ENCODE measurements around the gene ALPP.
"Not testable (repeated sequence)": the region's sequence is repeated elsewhere in the genome, so short reads cannot be mapped to it uniquely, and the experiment has no call there.

The ALPP gene

GRCh38 chr2:232378735-232379151 is at the start of gene ALPP:
Gene ALPP, plus strand, starts transcription at chr2:232378751. Its CDS starts 52 bp downstream, at chr2:232378803.
- H3K9me3 ChIP-seq (ENCODE audit: control insufficient read depth, insufficient read depth, low read length); H3K9ac ChIP-seq (ENCODE audit: low read depth, low read length); H3K36me3 ChIP-seq (ENCODE audit: insufficient read depth, low read length); H3K4me1 ChIP-seq (ENCODE audit: insufficient read depth, low read length): not testable (repeated sequence)

GRCh38 chr2:232329716-232330067 is 48.9 kb upstream of the ALPP start:
- H3K9me3 ChIP-seq (ENCODE audit: control insufficient read depth, insufficient read depth, low read length), result no peaks in the 10 kb centered on the region
- no peaks in the 10 kb centered on the region for H3K36me3 ChIP-seq (ENCODE audit: insufficient read depth, low read length)
- peaks cover 4% of the 10 kb centered on the region; the same call in 1 of the 2 replicates for H3K4me1 ChIP-seq (ENCODE audit: insufficient read depth, low read length)
- H3K9ac ChIP-seq (ENCODE audit: low read depth, low read length), result no peak overlapping the region

- Histone ChIP-seq H3K9me3 (ENCODE audit: control insufficient read depth, insufficient read depth, low read length) (no peaks in the 10 kb centered on the region), H3K9ac (ENCODE audit: low read depth, low read length) (no peak overlapping the region), H3K4me1 (ENCODE audit: insufficient read depth, low read length) (peaks cover 4% of the 10 kb centered on the region; the same call in 1 of the 2 replicates), H3K36me3 (ENCODE audit: insufficient read depth, low read length) (no peaks in the 10 kb centered on the region)
Measured at GRCh38 chr2:232330068-232330999, 48.2 kb upstream of the ALPP start.

- H3K36me3 ChIP-seq (ENCODE audit: insufficient read depth, low read length); H3K4me1 ChIP-seq (ENCODE audit: insufficient read depth, low read length); H3K9ac ChIP-seq (ENCODE audit: low read depth, low read length); H3K9me3 ChIP-seq (ENCODE audit: control insufficient read depth, insufficient read depth, low read length): not testable (repeated sequence)
Measured at GRCh38 chr2:232331061-232331460, 47.5 kb upstream of the ALPP start.

- H3K9me3 ChIP-seq (ENCODE audit: control insufficient read depth, insufficient read depth, low read length); H3K9ac ChIP-seq (ENCODE audit: low read depth, low read length); H3K4me1 ChIP-seq (ENCODE audit: insufficient read depth, low read length); H3K36me3 ChIP-seq (ENCODE audit: insufficient read depth, low read length): not testable (repeated sequence)
Measured at GRCh38 chr2:232331641-232332040, 46.9 kb upstream of the ALPP start.

GRCh38 chr2:232332244-232332939 is 46.2 kb upstream of the ALPP start:
- H3K4me1 ChIP-seq (ENCODE audit: insufficient read depth, low read length); H3K9ac ChIP-seq (ENCODE audit: low read depth, low read length): not testable (repeated sequence)

GRCh38 chr2:232332940-232333259 is 45.7 kb upstream of the ALPP start:
- Histone ChIP-seq H3K4me1 (ENCODE audit: insufficient read depth, low read length) (peaks cover 4% of the 10 kb centered on the region; the same call in 1 of the 2 replicates), H3K9me3 (ENCODE audit: control insufficient read depth, insufficient read depth, low read length) (no peaks in the 10 kb centered on the region), H3K9ac (ENCODE audit: low read depth, low read length) (no peak overlapping the region), H3K36me3 (ENCODE audit: insufficient read depth, low read length) (no peaks in the 10 kb centered on the region)

More at GRCh38 chr2:232332244-232332939, 46.2 kb upstream of the ALPP start:
- H3K36me3 ChIP-seq (ENCODE audit: insufficient read depth, low read length); H3K9me3 ChIP-seq (ENCODE audit: control insufficient read depth, insufficient read depth, low read length): not testable (repeated sequence)

GRCh38 chr2:232333361-232334135 is 45.0 kb upstream of the ALPP start:
- Histone ChIP-seq H3K4me1 (ENCODE audit: insufficient read depth, low read length) (peaks cover 4% of the 10 kb centered on the region; the same call in 1 of the 2 replicates), H3K9ac (ENCODE audit: low read depth, low read length) (no peak overlapping the region), H3K9me3 (ENCODE audit: control insufficient read depth, insufficient read depth, low read length) (no peaks in the 10 kb centered on the region), H3K36me3 (ENCODE audit: insufficient read depth, low read length) (no peaks in the 10 kb centered on the region)

GRCh38 chr2:232334136-232334884 is 44.2 kb upstream of the ALPP start:
- not testable (repeated sequence) for H3K9me3 ChIP-seq (ENCODE audit: control insufficient read depth, insufficient read depth, low read length); H3K4me1 ChIP-seq (ENCODE audit: insufficient read depth, low read length); H3K36me3 ChIP-seq (ENCODE audit: insufficient read depth, low read length); H3K9ac ChIP-seq (ENCODE audit: low read depth, low read length)

GRCh38 chr2:232334885-232335205 is 43.7 kb upstream of the ALPP start:
- H3K9ac ChIP-seq (ENCODE audit: low read depth, low read length); H3K9me3 ChIP-seq (ENCODE audit: control insufficient read depth, insufficient read depth, low read length); H3K36me3 ChIP-seq (ENCODE audit: insufficient read depth, low read length); H3K4me1 ChIP-seq (ENCODE audit: insufficient read depth, low read length): not testable (repeated sequence)

GRCh38 chr2:232335206-232335858 is 43.2 kb upstream of the ALPP start:
- not testable (repeated sequence) for H3K4me1 ChIP-seq (ENCODE audit: insufficient read depth, low read length); H3K9ac ChIP-seq (ENCODE audit: low read depth, low read length); H3K9me3 ChIP-seq (ENCODE audit: control insufficient read depth, insufficient read depth, low read length); H3K36me3 ChIP-seq (ENCODE audit: insufficient read depth, low read length)

GRCh38 chr2:232335859-232336215 is 42.7 kb upstream of the ALPP start:
- H3K36me3 ChIP-seq (ENCODE audit: insufficient read depth, low read length), result no peaks in the 10 kb centered on the region
- no peak overlapping the region for H3K9ac ChIP-seq (ENCODE audit: low read depth, low read length)
- H3K4me1 ChIP-seq (ENCODE audit: insufficient read depth, low read length), result no peaks in the 10 kb centered on the region; the same call in 1 of the 2 replicates
- H3K9me3 ChIP-seq (ENCODE audit: control insufficient read depth, insufficient read depth, low read length), result no peaks in the 10 kb centered on the region

- H3K4me1 ChIP-seq (ENCODE audit: insufficient read depth, low read length), result no peaks in the 10 kb centered on the region; the same call in 1 of the 2 replicates
- H3K9me3 ChIP-seq (ENCODE audit: control insufficient read depth, insufficient read depth, low read length), result no peaks in the 10 kb centered on the region
- no peak overlapping the region for H3K9ac ChIP-seq (ENCODE audit: low read depth, low read length)
- no peaks in the 10 kb centered on the region for H3K36me3 ChIP-seq (ENCODE audit: insufficient read depth, low read length)
Measured at GRCh38 chr2:232336241-232336736, 42.3 kb upstream of the ALPP start.

Data from ES-I3 (cell line).